ENCODE results near the gene EIF3L.

Gene EIF3L

GRCh38 chr22:37929390-37929789 lies 80.2 kb downstream of the EIF3L start:
- Histone ChIP-seq H3K4me1 (ENCODE audit: insufficient read depth, poor library complexity, severe bottlenecking) (peaks cover 4% of the 10 kb centered on the region), H3K27ac (ENCODE audit: poor library complexity, severe bottlenecking) (no peak overlapping the region), H3K27me3 (ENCODE audit: insufficient read depth, poor library complexity, severe bottlenecking) (no peaks in the 10 kb centered on the region), H3K9me3 (ENCODE audit: severe bottlenecking) (no peaks in the 10 kb centered on the region), H3K36me3 (ENCODE audit: low read depth) (peaks cover 97% of the 10 kb centered on the region), H3K4me3 (ENCODE audit: severe bottlenecking) (no peak overlapping the region)
- no peak for TF ChIP-seq CTCF (IDR thresholded peaks at IDR 0.05; ENCODE audit: poor library complexity, severe bottlenecking)
- ATAC-seq (ENCODE audit: low read depth) = no peak
- no peak for DNase-seq (ENCODE audit: low spot score)

- Histone ChIP-seq H3K27ac (ENCODE audit: poor library complexity, severe bottlenecking) (no peak overlapping the region), H3K9me3 (ENCODE audit: severe bottlenecking) (no peaks in the 10 kb centered on the region), H3K27me3 (ENCODE audit: insufficient read depth, poor library complexity, severe bottlenecking) (no peaks in the 10 kb centered on the region), H3K36me3 (ENCODE audit: low read depth) (peaks cover 97% of the 10 kb centered on the region), H3K4me1 (ENCODE audit: insufficient read depth, poor library complexity, severe bottlenecking) (peaks cover 4% of the 10 kb centered on the region), H3K4me3 (ENCODE audit: severe bottlenecking) (no peak overlapping the region)
- DNase-seq (ENCODE audit: low spot score) (peak; percentile 47), ATAC-seq (ENCODE audit: low read depth) (peak; percentile 15; the same call in 1 of the 3 replicates)
- TF ChIP-seq CTCF (IDR thresholded peaks at IDR 0.05; ENCODE audit: poor library complexity, severe bottlenecking) = peak; percentile 47
These were observed 81.2 kb downstream of the EIF3L start for GRCh38 chr22:37930270-37930951.

GRCh38 chr22:37930952-37931440 lies 81.8 kb downstream of the EIF3L start:
- H3K27me3 ChIP-seq (ENCODE audit: insufficient read depth, poor library complexity, severe bottlenecking) = no peaks in the 10 kb centered on the region
- no peak overlapping the region for H3K27ac ChIP-seq (ENCODE audit: poor library complexity, severe bottlenecking)
- ATAC-seq (ENCODE audit: low read depth) = no peak
- peaks cover 97% of the 10 kb centered on the region for H3K36me3 ChIP-seq (ENCODE audit: low read depth)
- no peaks in the 10 kb centered on the region for H3K9me3 ChIP-seq (ENCODE audit: severe bottlenecking)
- H3K4me1 ChIP-seq (ENCODE audit: insufficient read depth, poor library complexity, severe bottlenecking) = peaks cover 4% of the 10 kb centered on the region
- no peak for DNase-seq (ENCODE audit: low spot score)
- no peak overlapping the region for H3K4me3 ChIP-seq (ENCODE audit: severe bottlenecking)
- peak; percentile 24 for TF ChIP-seq CTCF (IDR thresholded peaks at IDR 0.05; ENCODE audit: poor library complexity, severe bottlenecking)

- Histone ChIP-seq H3K4me1 (ENCODE audit: insufficient read depth, poor library complexity, severe bottlenecking) (peaks cover 4% of the 10 kb centered on the region), H3K27me3 (ENCODE audit: insufficient read depth, poor library complexity, severe bottlenecking) (no peaks in the 10 kb centered on the region), H3K27ac (ENCODE audit: poor library complexity, severe bottlenecking) (no peak overlapping the region), H3K36me3 (ENCODE audit: low read depth) (peaks cover 97% of the 10 kb centered on the region), H3K9me3 (ENCODE audit: severe bottlenecking) (no peaks in the 10 kb centered on the region), H3K4me3 (ENCODE audit: severe bottlenecking) (no peak overlapping the region)
- DNase-seq (ENCODE audit: low spot score) (no peak), ATAC-seq (ENCODE audit: low read depth) (no peak)
- TF ChIP-seq CTCF (IDR thresholded peaks at IDR 0.05; ENCODE audit: poor library complexity, severe bottlenecking) = no peak
These were observed 82.7 kb downstream of the EIF3L start for GRCh38 chr22:37931893-37932389.

- Histone ChIP-seq H3K4me1 (ENCODE audit: insufficient read depth, poor library complexity, severe bottlenecking) (peaks cover 4% of the 10 kb centered on the region), H3K9me3 (ENCODE audit: severe bottlenecking) (no peaks in the 10 kb centered on the region), H3K27me3 (ENCODE audit: insufficient read depth, poor library complexity, severe bottlenecking) (no peaks in the 10 kb centered on the region), H3K27ac (ENCODE audit: poor library complexity, severe bottlenecking) (no peak overlapping the region), H3K4me3 (ENCODE audit: severe bottlenecking) (no peak overlapping the region), H3K36me3 (ENCODE audit: low read depth) (peaks cover 97% of the 10 kb centered on the region)
- TF ChIP-seq CTCF (IDR thresholded peaks at IDR 0.05; ENCODE audit: poor library complexity, severe bottlenecking) = no peak
- no peak for ATAC-seq (ENCODE audit: low read depth)
- DNase-seq (ENCODE audit: low spot score) = no peak
These were observed 83.2 kb downstream of the EIF3L start for GRCh38 chr22:37932401-37932800.
